OCI-M2 (cell line): Measurements from ENCODE around the gene MGAT4B.

Experiments used
- DNase-seq: peaks from one replicate; lab custom pipeline; 2025; ENCODE audit not compliant: unreplicated experiment; lab: John Stamatoyannopoulos, UW

Gene MGAT4B

DNA sequence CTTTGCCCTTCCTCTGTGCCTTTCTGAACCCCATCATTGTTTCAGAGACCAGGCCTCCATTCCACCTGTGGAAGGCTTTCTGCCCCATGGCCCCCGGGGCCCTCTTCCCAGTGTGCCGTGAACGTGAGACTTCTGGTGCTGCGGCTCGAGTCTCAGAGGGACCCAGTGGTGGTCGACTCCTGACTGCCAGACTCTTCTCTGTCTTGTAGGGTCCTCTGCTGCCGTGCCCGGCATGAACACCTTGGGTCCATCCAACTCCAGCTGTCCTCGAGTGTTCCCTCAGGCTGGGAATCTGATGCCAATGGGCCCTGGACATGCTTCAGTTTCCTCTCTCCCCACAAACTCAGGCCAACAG lies 33.0 kb downstream of the MGAT4B start:
- DNase-seq: no peak

DNA sequence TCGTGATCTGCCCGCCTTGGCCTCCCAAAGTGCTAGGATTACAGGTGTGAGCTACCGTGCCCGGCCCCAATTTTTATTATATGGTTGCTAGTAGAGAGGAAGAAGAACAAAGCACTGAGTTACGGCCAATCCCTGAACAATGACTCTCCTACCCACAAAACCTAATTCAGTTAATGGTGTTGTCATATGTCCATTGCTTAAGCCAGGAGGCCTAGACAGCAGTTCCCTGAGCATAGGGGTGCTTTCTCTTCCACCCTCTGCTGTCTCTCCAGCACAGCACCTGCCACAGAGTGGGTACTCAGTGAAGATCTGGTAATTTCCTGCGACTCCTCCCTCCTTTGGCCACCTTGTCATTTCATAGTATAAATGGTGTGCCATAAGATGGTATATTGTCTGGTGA lies 34.3 kb downstream of the MGAT4B start:
- DNase-seq: no peak

DNA sequence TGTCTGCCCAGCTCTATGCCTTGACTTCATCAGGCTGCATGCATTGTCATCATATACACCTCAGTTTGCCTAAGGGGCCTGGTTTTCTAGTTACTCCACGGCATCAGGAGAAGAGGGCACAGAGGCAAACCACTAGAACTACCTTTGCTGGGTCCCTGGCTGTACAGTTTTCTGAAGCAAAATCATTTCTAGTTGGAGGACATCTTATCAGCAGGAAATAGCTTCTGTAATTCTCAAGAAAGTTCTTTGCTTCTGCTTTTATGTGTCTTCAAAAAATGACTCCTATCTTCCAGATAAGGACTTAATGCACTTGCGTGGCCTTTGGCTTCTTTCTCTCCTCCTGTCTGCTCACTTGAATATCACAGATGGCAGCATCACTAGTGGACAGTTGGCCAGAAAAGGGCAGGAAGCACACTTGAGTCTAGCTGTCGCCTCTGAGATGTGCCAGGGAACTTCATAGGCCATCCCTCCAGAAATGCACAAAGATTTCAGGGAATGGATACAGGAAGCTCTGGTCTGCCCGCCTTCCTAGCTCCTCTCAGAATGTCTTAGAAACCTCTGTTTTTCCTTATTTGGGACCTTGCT lies 35.3 kb downstream of the MGAT4B start:
- no peak for DNase-seq

DNA sequence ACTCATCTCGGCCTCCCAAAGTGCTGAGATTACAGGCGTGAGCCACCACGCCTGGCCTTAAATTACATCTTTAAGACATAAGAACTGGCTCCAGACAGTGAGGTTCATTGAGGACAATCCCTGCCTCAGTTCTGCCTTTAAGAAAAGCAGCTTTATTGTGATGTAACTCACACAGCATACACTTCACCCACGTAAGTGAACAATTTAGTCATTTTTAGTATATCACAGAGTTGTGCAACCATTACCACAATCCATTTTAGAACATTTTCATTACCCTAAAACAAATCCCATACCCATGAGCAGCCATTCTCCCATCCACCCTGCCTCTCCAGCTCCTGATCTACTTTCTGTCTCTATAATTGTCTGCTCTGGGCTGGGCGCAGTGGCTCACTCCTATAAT lies 36.9 kb downstream of the MGAT4B start:
- DNase-seq: no peak

DNA sequence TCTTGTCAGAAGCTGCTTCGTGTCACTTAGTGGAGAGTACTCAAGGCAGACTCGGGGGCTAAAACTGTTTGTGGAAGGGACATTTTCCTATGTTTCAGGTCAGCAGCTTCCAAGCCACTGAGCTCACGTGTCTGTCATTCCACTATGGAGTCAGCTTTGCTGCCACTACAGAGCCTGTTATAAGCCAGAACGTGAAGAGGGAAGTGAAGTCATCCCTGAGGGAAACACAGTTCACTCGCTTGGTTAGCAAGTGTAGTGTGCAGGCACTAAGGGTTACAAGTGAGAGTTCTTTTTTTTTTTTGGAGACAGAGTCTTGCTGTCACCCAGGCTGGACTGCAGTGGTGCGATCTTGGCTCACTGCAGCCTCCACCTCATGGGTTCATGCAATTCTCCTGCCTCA lies 37.4 kb downstream of the MGAT4B start:
- DNase-seq: no peak

DNA sequence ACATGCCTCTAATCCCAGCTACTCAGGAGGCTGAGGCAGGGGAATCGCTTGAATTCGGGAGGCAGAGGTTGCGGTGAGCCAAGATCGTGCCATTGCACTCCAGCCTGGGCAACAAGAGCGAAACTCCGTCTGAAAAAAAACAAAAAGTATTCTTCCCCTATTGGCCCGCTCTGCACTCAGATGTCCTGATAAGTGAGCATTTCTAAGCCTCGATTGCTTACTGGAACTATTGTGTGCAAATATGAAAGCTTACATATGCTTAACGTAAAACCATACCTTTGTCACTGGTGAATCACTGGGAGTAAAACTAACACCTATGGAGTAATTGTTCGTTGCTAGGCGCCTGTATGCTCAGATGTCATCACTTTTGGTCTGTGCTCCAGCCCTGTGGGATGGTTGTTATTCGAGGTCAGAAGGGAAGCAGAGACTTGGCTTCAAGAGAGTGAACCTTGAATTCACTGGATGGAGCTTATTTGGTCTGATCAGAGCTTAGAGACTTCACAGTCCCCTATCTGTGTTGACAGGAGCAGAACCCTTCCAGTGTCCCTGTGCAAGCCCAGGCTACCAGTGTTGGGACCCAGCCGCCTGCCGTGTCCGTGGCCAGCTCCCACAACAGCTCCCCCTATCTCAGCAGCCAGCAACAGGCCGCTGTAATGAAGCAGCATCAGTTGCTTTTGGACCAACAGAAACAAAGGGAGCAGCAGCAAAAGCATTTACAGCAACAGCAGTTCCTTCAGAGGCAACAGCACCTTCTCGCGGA lies 38.2 kb downstream of the MGAT4B start:
- DNase-seq: no peak

DNA sequence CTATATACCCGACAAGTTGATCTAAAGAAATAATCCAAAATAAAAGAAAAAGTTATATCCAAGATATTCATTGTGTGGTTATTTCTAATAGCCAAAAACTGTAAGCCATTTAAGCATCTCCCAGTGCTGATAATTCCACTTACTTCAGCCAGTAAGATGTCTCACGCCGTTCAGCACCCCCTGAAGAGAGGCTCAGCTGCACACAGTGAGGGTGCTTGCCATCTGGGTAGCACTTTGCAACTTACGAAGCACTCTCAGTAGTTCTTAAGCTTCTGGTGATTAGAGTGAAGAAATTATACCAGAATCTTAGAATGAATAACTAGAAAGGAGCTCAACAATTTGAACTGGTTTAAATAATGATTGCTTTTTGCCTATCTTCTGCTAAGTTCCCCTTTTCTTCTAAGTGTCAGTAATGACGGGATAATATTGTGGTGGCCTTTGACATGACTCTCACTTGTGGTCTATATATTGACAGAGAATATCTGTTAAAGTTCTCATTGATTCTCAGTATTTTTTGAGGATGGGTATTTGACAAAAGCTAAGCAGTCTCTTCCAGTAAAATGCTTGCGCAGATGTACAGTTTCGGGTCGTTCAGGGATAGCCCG lies 39.1 kb downstream of the MGAT4B start:
- no peak for DNase-seq

DNA sequence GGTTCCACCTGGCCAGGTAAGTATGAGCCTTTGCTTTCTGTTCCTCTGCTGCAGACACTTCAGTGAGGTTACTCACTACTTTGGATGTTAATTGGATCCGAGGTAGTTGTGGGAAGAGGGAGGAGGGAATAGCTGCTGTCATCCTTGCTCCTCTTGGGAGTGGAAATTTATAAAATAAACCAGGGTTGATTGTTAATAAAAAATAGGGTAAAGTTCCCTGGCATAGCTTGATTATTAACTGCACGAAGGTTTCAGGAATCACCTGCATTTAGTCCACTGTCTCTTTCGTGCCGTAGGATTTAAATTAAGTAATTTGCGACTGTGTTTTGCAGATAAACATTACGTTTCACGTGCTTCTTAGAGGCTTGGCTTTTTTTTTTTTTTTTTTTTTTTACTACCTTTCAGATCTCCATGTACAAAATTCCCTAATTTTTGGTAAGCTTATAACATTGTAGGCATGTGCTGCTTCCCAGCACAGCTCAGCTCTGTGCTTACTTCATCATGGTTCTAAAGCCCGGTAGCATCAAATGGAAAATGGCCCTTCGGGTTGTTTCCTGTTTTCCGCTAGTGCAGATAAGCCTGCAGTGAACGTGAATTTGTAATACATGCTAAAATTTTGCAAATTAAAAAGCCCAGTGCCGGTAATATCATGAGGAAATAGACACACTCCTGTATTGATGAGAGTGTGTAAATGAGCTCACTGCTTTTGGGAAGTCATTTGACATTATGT lies 39.8 kb downstream of the MGAT4B start:
- no peak for DNase-seq

DNA sequence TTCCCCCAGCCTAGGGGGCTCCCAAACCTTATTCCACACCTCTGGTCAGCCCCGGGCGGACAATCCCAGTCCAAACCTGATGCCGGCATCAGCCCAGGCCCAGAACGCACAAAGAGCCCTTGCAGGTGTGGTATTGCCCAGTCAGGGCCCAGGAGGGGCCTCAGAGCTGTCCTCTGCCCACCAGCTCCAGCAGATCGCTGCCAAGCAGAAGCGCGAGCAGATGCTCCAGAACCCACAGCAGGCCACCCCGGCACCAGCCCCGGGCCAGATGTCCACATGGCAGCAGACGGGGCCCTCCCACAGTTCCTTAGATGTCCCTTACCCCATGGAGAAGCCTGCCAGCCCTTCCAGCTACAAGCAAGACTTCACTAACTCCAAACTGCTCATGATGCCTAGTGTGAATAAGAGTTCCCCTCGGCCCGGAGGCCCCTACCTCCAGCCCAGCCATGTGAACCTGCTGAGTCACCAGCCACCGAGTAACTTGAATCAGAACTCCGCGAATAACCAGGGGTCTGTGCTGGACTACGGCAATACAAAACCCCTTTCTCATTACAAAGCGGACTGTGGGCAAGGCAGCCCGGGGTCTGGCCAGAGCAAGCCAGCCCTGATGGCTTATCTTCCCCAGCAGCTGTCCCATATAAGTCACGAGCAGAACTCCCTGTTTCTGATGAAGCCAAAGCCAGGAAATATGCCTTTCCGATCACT lies 40.5 kb downstream of the MGAT4B start:
- DNase-seq: no peak

DNA sequence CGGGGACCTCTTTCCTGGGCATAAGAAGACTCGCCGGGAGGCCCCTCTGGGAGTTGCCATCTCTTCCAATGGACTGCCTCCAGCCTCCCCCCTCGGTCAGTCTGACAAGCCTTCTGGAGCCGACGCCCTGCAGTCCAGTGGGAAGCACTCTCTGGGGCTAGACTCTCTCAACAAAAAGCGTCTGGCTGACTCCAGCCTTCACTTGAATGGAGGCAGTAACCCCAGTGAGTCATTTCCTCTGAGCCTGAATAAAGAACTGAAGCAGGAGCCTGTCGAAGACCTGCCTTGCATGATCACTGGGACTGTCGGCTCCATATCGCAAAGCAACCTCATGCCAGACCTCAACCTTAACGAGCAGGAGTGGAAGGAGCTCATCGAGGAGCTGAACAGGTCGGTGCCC lies 41.3 kb downstream of the MGAT4B start:
- DNase-seq: no peak

DNA sequence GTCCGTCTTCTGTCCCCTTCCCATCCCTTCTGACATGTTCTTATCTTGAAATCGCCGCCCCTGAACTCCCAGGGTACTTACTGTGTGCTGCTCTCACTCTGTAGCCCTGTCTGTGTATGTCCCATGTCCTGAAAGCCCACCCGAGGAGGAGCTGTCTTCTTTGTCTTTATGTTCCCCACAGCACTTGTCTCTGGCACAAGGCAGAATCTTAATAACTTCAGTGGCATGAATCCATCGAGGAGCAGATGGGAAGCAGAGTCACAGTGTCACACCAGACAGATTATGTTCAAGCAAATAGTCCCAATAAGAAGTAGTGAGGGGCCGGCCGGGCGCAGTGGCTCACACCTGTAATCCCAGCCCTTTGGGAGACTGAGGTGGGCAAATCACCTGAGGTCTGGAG lies 42.6 kb downstream of the MGAT4B start:
- DNase-seq: no peak

DNA sequence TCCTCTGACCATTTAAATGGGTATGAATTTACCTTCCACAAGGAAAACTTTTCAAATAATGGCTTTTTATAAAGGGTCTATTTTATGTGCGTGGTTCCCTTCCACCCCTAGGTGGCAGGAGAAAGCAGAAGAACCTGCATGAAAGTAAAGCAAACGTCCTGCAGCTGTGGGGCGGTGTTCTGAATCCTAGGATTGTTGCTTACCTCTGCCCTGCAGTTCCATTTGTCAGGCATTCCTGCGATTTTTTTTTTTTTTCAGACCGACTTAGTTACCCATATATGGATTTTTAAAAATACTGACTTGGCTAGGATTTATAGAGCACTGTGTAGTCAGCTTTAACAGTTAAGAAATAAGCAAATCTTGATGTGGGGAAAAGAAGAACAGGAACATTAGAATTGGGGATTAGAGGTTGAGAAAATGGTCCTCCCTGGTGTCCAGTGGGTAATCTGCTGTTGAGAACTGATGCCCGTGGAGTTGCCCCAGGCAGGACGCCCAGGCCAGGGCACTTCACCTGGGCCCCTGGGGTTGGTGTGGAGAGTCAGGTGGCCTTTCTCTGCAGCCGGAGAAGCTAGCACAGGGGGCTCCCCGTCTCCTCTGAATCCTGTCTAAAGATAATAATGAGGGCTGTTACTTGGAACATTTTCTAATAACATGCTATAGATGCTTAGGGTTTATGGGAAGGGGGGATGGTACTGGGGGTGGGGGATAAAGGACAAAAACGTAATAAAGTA lies 43.3 kb downstream of the MGAT4B start:
- no peak for DNase-seq

DNA sequence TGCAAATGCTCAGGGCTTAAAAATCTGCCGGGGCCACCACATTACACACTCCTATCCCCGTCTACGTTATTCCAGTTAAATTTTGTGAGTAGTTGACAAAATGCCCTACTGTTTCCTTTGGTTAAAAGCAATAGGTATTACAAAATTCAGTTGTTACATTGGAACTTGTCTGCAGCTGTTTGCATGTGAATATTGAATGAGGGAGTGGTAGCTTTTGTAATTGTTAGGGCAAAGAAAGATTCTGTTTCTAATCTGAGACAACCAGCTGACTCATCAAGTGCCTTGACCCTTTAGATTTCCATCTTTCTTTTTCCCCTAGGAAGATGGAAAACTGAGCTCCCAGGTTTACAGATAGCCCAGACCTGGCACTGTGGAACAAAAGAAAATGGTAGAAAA lies 43.9 kb downstream of the MGAT4B start:
- DNase-seq: no peak

DNA sequence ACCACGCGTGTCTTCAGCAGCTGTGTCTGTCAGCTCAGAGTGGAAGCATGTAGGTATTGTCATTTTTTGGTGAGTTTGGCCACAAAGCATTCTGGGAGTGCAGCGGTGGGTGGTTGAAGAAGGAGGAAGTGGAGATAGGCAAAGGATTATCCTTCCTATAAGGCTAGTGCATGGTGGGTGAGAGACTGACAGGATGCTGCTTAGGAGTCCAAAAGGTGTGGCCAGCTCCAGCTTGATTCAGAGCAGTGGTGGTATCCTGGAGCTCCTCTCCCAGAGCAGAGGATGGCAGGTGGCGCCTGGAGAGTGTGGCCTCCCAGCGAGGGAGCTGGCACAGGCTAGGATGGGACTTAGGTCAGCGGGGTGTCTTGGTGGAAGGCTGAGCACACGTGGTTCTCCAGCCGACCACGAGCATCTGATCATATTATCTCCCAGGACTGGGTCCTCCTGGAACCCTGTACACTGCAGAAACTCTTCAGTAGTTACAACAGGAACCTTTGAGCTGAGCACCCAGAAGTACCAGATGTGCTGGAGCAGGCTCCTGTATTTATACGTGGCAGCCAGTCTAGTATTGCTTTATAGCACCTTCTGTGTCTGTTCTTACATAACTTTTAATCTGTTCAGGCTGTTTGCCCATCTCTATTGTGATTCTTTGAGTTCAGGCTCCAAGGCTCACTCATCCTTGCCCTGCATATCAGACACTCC lies 44.4 kb downstream of the MGAT4B start:
- DNase-seq: no peak

DNA sequence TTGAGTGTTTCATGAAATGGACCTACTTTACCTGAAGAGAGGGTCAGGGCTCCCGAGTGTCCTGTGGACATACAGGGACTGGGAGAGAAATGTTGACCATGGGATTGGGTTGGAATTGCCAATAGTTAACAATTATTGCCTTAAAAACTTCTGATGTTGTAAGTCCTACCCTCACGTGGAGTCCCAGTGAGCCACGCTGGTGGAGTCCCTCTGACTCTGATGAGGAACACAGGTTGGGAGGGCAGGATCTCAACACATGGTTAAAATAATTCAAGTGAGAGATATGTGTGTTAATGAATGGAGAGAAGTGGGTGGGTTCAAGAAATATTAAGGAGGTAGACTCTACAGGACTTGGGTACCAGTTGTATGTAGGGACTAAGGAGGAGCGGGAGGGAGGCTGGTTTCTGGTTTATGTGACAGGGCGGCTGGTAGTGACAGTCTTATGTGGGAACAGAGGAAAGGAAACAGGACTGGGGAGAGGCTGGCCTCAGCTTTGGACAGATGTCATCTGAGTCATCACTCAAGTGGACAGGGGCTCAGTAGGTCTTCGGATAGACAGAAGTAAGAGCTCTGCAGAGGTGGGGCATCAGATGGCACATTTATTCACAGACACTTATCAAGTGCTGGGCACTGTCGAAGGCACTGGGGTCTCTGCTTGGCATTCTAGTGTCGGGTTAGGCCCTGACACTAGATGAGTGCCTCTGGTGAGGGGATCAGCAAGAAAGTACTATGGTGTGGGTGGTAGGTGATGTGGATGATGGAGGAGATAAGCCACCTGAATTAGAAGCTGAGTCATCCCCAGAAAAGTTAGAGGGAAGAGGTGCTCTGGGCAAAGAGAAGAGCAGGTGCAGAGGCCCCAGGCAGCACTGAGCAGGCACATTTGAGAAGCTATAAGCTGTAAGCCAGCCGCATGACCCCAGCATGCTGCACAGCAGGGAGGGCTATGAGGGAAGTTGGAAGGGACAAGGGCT lies 46.8 kb downstream of the MGAT4B start:
- no peak for DNase-seq

DNA sequence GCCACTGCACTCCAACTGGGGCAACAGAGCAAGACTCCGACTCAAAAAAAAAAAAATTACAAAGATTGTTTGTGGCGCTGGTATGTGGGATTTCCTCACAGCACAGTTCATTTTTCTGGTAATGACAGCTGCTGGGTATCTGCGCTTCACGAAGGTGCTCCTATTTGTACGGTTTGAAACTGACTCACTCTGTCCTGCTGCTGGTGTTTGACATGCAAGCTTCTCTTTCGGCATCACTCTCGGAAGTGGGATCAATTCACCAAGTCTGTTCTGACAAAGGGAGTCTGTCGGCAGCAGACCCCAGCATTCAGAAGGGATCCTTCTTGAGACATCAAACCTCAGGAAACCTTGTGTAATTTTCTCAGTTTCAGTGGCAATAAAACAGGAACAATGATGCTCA lies 47.7 kb downstream of the MGAT4B start:
- DNase-seq: no peak

DNA sequence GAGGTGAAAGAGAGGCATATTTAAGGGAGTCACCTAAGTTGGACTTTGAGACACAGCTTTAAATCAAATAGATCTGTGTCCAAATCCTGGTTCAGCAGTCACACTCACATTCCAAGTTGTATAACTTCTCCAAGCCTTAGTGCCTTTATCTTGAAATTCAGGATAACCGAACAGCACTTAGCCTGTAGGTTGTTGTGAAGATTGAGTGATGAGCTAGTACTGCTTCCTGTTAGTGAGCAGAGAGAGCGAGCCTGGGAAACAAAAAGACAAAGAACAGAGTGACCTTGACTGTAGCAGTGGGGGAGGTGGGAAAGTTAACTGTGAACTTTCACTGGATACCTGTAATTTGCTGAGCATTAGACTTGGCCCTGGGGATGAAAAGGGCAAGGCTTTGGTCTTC lies 51.6 kb downstream of the MGAT4B start:
- no peak for DNase-seq

DNA sequence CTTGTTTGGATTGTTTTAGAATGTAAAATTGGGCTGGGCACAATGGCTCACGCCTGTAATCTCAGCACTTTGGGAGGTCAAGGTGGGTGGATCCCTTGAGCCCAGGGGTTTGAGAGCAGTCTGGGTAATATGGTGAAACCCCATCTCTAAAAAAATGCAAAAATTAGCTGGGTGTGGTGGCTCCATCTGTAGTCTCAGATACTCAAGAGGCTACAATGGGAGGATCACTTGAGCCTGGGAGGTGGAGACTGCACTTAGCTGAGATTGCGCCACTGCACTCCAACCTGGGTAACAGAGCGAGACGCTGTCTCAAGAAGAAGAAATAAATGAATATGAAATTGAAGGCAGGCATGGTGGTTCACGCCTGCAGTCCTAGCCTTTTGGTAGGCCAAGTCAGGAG lies 52.7 kb downstream of the MGAT4B start:
- DNase-seq: no peak
